Measurements from ENCODE around the gene DNAH1. TPM values are rescaled to one million over a fixed set of nuclear protein-coding genes. Genes with fewer than 3 reads are reported as not detected.

The DNAH1 gene
- total RNA-seq, 2 donors from 2014 or later, result 7.0 to 9.1 TPM

GRCh38 chr3:52361898-52362297 lies 45.8 kb downstream of the DNAH1 start:
- H3K27ac ChIP-seq, result no peak overlapping the region
- no peak for TF ChIP-seq CTCF (IDR thresholded peaks at IDR 0.05)
- H3K27me3 ChIP-seq, result no peaks in the 10 kb centered on the region
- DNase-seq, result no peak
- intact Hi-C loops (cut with DNase I), result no loop called here
- H3K9ac ChIP-seq (ENCODE audit: low read depth in 2 of 2, low read length in 2 of 2), result no peak overlapping the region
- no peaks in the 10 kb centered on the region for H3K9me3 ChIP-seq
- no peaks in the 10 kb centered on the region for H3K4me1 ChIP-seq
- H3K36me3 ChIP-seq, result no peaks in the 10 kb centered on the region
- no peak overlapping the region for H3K4me3 ChIP-seq

GRCh38 chr3:52364322-52365035 lies 48.4 kb downstream of the DNAH1 start:
- H3K27me3 ChIP-seq, result no peaks in the 10 kb centered on the region
- H3K4me1 ChIP-seq, result no peaks in the 10 kb centered on the region
- H3K9me3 ChIP-seq, result no peaks in the 10 kb centered on the region
- no peak overlapping the region for H3K9ac ChIP-seq (ENCODE audit: low read depth in 2 of 2, low read length in 2 of 2)
- intact Hi-C loops (cut with DNase I), result no loop called here
- H3K27ac ChIP-seq, result no peak overlapping the region
- no peak for DNase-seq
- H3K4me3 ChIP-seq, result no peak overlapping the region
- H3K36me3 ChIP-seq, result no peaks in the 10 kb centered on the region
- TF ChIP-seq CTCF (IDR thresholded peaks at IDR 0.05), result no peak

DNA sequence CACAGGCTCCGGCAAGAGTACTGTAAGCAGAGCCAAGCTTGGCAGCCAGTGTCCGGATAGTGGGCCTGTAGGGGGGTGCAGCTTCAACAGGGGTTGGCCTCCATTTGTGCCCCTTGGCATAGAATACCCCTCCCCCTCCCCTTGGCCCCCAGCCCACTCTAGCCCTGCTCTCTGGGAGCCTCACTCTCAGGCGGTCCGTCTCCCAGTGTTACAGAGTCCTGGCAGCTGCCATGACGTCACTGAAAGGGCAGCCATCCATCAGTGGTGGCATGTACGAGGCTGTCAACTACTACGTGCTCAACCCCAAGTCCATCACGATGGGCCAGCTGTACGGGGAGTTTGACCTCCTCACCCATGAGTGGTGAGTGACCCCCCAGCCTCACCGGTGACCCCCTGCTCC lies 50.4 kb downstream of the DNAH1 start:
- no peak for TF ChIP-seq CTCF (IDR thresholded peaks at IDR 0.05)
- Histone ChIP-seq H3K9ac (ENCODE audit: low read depth in 2 of 2, low read length in 2 of 2) (no peak overlapping the region), H3K36me3 (no peaks in the 10 kb centered on the region), H3K4me1 (no peaks in the 10 kb centered on the region), H3K4me3 (no peak overlapping the region), H3K9me3 (no peaks in the 10 kb centered on the region), H3K27ac (no peak overlapping the region), H3K27me3 (no peaks in the 10 kb centered on the region)
- DNase-seq, result no peak
- intact Hi-C loops (cut with DNase I), result no loop called here

- intact Hi-C loops (cut with DNase I), result no loop called here
- TF ChIP-seq CTCF (IDR thresholded peaks at IDR 0.05), result no peak
These were observed 52.1 kb downstream of the DNAH1 start for GRCh38 chr3:52367891-52368880.

GRCh38 chr3:52370531-52370930 lies 54.4 kb downstream of the DNAH1 start:
- Histone ChIP-seq H3K4me3 (no peak overlapping the region), H3K9ac (ENCODE audit: low read depth in 2 of 2, low read length in 2 of 2) (no peak overlapping the region), H3K27me3 (no peaks in the 10 kb centered on the region), H3K27ac (no peak overlapping the region), H3K36me3 (no peaks in the 10 kb centered on the region), H3K9me3 (no peaks in the 10 kb centered on the region), H3K4me1 (no peaks in the 10 kb centered on the region)
- intact Hi-C loops (cut with DNase I), result no loop called here
- no peak for DNase-seq
- no peak for TF ChIP-seq CTCF (IDR thresholded peaks at IDR 0.05)

More at GRCh38 chr3:52367891-52368880, 52.1 kb downstream of the DNAH1 start:
- Histone ChIP-seq H3K27me3 (no peaks in the 10 kb centered on the region), H3K9ac (ENCODE audit: low read depth in 2 of 2, low read length in 2 of 2) (no peak overlapping the region), H3K9me3 (no peaks in the 10 kb centered on the region), H3K27ac (no peak overlapping the region), H3K36me3 (no peaks in the 10 kb centered on the region), H3K4me1 (no peaks in the 10 kb centered on the region), H3K4me3 (no peak overlapping the region)
- no peak for DNase-seq

Data from colonic mucosa (tissue), 4 donors.